Measurements from ENCODE around the gene CACNA1C.

- no peak for TF ChIP-seq CTCF (IDR thresholded peaks at IDR 0.05)
- no peak for TF ChIP-seq POLR2AphosphoS5 (IDR thresholded peaks at IDR 0.05)
- no peak for TF ChIP-seq POLR2A (IDR thresholded peaks at IDR 0.05)
These were observed 39.7 kb upstream of the CACNA1C start for GRCh38 chr12:2013086-2013485.
